ENCODE measurements around the gene SOCS1. TPM values are rescaled to one million over a fixed set of nuclear protein-coding genes. Genes with fewer than 3 reads are reported as not detected.

SOCS1 gene
- total and polyA plus RNA-seq, 11 donors: 0.63 to 14.8 (median 2.9) TPM

- DNase-seq (no peak), ATAC-seq (no peak)
- no peak overlapping the region for H3K4me3 ChIP-seq
- TF ChIP-seq CTCF (IDR thresholded peaks at IDR 0.05) (no peak), POLR2A (IDR thresholded peaks at IDR 0.05) (no peak)
- H3K4me1 ChIP-seq: peaks cover 0 to 9% (median 0%) of the 10 kb centered on the region in 12 donors
- H3K9me3 ChIP-seq: peaks cover 0 to 34% (median 14%) of the 10 kb centered on the region in 12 donors
- H3K27me3 ChIP-seq: peaks cover 0 to 5% (median 0%) of the 10 kb centered on the region in 9 donors
- intact Hi-C loops (cut with DNase I): no loop called here
- no peaks in the 10 kb centered on the region for H3K36me3 ChIP-seq
- no peak overlapping the region for H3K27ac ChIP-seq
- WGBS, 4 donors: 82 to 100% (median 91%) methylated on average over 3 to 5 of the region's 5 CpGs
These were observed 42.6 kb downstream of the SOCS1 start for GRCh38 chr16:11213373-11213772.

- H3K9me3 ChIP-seq: peaks cover 0 to 30% (median 9%) of the 10 kb centered on the region in 12 donors
- no peaks in the 10 kb centered on the region for H3K36me3 ChIP-seq
- TF ChIP-seq POLR2A (IDR thresholded peaks at IDR 0.05) (no peak), CTCF (IDR thresholded peaks at IDR 0.05) (no peak)
- DNase-seq: no peak
- H3K4me1 ChIP-seq: peaks cover 0 to 9% (median 0%) of the 10 kb centered on the region in 12 donors
- no peak overlapping the region for H3K4me3 ChIP-seq
- WGBS, 4 donors: 75 to 86% (median 81%) methylated on average over 13 to 16 of the region's 16 CpGs
- H3K27me3 ChIP-seq: peaks cover 0 to 5% (median 0%) of the 10 kb centered on the region in 9 donors
- intact Hi-C loops (cut with DNase I): no loop called here
- no peak overlapping the region for H3K27ac ChIP-seq
- ATAC-seq: peak in 3 of 4 donors; percentile 8 to 25 (median 13)
These were observed 43.2 kb downstream of the SOCS1 start for GRCh38 chr16:11212798-11213196.

GRCh38 chr16:11211977-11212797 is 43.8 kb downstream of the SOCS1 start:
- Histone ChIP-seq H3K27ac (no peak overlapping the region), H3K4me3 (no peak overlapping the region), H3K4me1 (peaks cover 0 to 9% (median 0%) of the 10 kb centered on the region in 12 donors), H3K27me3 (peaks cover 0 to 5% (median 0%) of the 10 kb centered on the region in 9 donors), H3K36me3 (no peaks in the 10 kb centered on the region), H3K9me3 (peaks cover 0 to 30% (median 11%) of the 10 kb centered on the region in 12 donors)
- no peak for DNase-seq
- intact Hi-C loops (cut with DNase I): no loop called here
- ATAC-seq: peak in 2 of 4 donors; percentile 6 to 10
- TF ChIP-seq CTCF (IDR thresholded peaks at IDR 0.05) (no peak), POLR2A (IDR thresholded peaks at IDR 0.05) (no peak)
- 63 to 67% (median 65%) methylated on average over 15 to 16 of the region's 16 CpGs for WGBS, 4 donors

Data from heart left ventricle (tissue), 16 donors.